DND-41 (cell line): Measurements from ENCODE around the gene CLCA2.

Experiments used
- EZH2 ChIP-seq: IDR thresholded peaks from 3 replicates; pipeline ENCODE4 v1.6.1; 2012; ENCODE audit warnings: borderline replicate concordance, low read depth, mild to moderate bottlenecking, moderate library complexity, low read length, inconsistent platforms; ENCODE audit not compliant: severe bottlenecking
- TF ChIP-seq, protein P1 (sequence below): IDR thresholded peaks from 2 replicates; pipeline ENCODE4 v1.5.1; 2012; ENCODE audit warnings: borderline replicate concordance, low read length, moderate library complexity, mild to moderate bottlenecking; ENCODE audit not compliant: poor library complexity, severe bottlenecking; ENCODE audit errors: extremely low read depth

DNA sequence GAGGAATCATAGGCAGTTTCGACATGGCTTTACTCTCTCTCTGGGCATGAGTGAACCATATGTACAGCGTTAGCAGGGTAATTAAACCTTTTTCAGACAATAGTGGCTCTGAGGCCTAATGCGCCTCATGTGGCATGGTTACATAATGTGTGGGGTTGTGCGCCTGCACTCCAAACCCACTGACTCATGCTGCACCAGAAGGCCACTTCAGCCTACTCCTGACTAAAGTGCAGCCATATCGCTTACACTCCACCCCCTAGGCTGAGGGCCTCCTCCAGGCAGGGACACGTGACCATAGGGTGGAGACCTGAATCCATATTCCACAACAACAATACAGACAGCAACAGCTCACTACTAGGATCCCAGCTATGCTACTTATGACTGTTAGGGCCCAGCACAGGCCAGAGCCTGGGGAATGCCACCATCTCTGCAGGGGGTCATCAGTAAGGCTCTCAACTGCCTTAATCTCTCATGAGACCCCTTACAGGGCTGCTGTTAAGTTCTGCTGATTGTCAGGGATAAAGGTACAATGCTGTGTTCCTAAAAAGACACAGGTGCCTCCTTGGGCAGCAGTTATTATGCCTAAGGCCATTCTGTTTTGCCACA is 14.5 kb upstream of the CLCA2 start:
- TF ChIP-seq, protein P1, sequence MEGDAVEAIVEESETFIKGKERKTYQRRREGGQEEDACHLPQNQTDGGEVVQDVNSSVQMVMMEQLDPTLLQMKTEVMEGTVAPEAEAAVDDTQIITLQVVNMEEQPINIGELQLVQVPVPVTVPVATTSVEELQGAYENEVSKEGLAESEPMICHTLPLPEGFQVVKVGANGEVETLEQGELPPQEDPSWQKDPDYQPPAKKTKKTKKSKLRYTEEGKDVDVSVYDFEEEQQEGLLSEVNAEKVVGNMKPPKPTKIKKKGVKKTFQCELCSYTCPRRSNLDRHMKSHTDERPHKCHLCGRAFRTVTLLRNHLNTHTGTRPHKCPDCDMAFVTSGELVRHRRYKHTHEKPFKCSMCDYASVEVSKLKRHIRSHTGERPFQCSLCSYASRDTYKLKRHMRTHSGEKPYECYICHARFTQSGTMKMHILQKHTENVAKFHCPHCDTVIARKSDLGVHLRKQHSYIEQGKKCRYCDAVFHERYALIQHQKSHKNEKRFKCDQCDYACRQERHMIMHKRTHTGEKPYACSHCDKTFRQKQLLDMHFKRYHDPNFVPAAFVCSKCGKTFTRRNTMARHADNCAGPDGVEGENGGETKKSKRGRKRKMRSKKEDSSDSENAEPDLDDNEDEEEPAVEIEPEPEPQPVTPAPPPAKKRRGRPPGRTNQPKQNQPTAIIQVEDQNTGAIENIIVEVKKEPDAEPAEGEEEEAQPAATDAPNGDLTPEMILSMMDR: no peak
- no peak for TF ChIP-seq EZH2
